ENCODE measurements around the gene CHMP3. TPM values are rescaled to one million over a fixed set of nuclear protein-coding genes. Genes with fewer than 3 reads are reported as not detected.

CHMP3 gene
- total RNA-seq = 37.9 and 49.3 TPM in 2 replicates

GRCh38 chr2:86562922-86563649 lies at the start of gene CHMP3:
TSS of gene CHMP3 (minus strand) at chr2:86563443. CDS start at chr2:86563348, 95 bp downstream.
- no peak for TF ChIP-seq CTCF (conservative IDR thresholded peaks at IDR 0.05; ENCODE audit: low read depth, low read length)
- DNase-seq (ENCODE audit: low read depth) = peak; percentile 67
- peak within 1 kb of the TSS; percentile 86 for H3K4me3 ChIP-seq (ENCODE audit: low read depth, low read length)

DNA sequence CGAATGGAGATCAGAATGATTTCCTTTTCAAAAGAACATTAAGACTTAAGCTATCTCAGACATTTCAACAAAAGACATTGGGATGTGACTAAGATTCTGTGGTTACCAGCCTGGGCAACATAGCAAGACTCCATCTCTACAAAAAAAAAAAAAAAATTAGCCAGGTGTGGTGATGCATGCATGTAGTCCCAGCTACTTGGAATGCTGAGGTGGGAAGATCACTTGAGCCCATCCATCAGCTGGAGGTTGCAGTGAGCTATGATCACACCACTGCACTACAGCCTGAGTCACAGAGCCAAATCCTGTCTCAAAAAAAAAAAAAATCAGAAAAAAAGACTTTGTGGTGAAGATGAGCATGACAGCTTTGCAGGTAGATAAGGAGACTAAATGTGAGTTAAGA lies 47.6 kb upstream of the CHMP3 start:
- no peak for TF ChIP-seq CTCF (conservative IDR thresholded peaks at IDR 0.05; ENCODE audit: low read depth, low read length)

GRCh38 chr2:86608832-86609410 lies 45.7 kb upstream of the CHMP3 start:
- H3K4me3 ChIP-seq (ENCODE audit: low read depth, low read length) = no peak overlapping the region
- DNase-seq (ENCODE audit: low read depth) = no peak
- no peak for TF ChIP-seq CTCF (conservative IDR thresholded peaks at IDR 0.05; ENCODE audit: low read depth, low read length)

More for the DNA sequence above, 47.6 kb upstream of the CHMP3 start:
- H3K4me3 ChIP-seq (ENCODE audit: low read depth, low read length) = no peak overlapping the region
- no peak for DNase-seq (ENCODE audit: low read depth)

DNA sequence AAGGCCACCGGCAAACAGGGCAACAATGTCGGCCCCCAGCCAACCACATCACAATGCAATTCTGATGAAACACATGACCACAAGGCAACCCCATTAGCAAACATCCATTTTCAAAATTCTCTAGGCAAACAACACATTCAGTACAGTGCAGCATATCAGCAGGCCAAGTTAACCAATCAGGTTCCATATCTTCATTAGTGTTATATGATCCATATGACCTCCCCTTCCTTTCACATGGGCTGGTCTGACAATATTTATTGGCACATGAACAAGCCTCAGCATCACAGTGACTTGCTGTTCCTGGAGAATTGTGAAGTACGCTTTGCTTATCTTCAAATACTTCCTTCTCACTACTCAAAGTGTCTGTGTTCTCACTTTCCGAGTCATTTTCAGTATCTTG lies 40.7 kb upstream of the CHMP3 start:
- no peak overlapping the region for H3K4me3 ChIP-seq (ENCODE audit: low read depth, low read length)
- no peak for TF ChIP-seq CTCF (conservative IDR thresholded peaks at IDR 0.05; ENCODE audit: low read depth, low read length)
- no peak for DNase-seq (ENCODE audit: low read depth)

GRCh38 chr2:86598966-86599365 lies 35.7 kb upstream of the CHMP3 start:
- no peak for TF ChIP-seq CTCF (conservative IDR thresholded peaks at IDR 0.05; ENCODE audit: low read depth, low read length)
- no peak overlapping the region for H3K4me3 ChIP-seq (ENCODE audit: low read depth, low read length)
- no peak for DNase-seq (ENCODE audit: low read depth)

DNA sequence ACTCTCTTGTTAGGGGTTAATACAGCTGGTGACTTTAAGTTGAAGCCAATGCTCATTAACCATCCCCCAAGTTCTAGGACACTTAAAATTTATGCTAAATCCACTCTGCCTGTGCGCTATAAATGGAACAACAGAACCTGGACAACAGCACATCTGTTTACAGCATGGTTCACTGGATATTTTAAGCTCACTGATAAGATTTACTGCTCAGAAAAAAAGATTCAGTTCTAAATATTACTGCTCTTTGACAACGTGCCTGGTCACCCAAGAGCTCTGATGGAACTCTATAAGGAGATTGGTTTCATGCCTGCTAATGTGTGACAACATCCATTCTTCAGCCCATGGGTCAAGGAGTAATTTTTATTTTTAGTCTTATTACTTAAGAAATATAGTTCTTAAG lies 32.9 kb upstream of the CHMP3 start:
- DNase-seq (ENCODE audit: low read depth) = no peak
- no peak for TF ChIP-seq CTCF (conservative IDR thresholded peaks at IDR 0.05; ENCODE audit: low read depth, low read length)
- H3K4me3 ChIP-seq (ENCODE audit: low read depth, low read length) = no peak overlapping the region

DNA sequence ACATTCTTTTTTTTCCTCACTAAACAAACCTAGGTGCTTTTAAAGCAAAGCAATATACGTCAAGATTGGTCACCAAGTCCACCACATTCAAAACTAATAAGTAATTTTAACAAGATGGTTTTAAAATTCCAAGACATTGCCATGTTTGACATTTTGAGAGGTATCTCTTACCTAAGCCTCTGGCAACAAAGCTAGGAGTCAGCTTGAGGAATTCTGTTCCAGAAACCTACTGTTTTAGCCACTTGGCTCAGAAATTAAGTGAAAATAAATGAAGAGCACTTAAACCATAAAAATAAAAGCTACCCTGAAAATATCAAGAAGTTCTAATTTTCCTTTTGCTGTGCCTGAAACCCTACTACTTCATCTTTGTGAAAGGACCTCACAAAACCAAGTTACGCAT lies 30.0 kb upstream of the CHMP3 start:
- no peak for TF ChIP-seq CTCF (conservative IDR thresholded peaks at IDR 0.05; ENCODE audit: low read depth, low read length)
- no peak for DNase-seq (ENCODE audit: low read depth)
- H3K4me3 ChIP-seq (ENCODE audit: low read depth, low read length) = no peak overlapping the region

Data from epithelial cell of proximal tubule (primary cell).